K562 (cell line): Measurements from ENCODE around the gene PLIN5. TPM values are rescaled to one million over a fixed set of nuclear protein-coding genes. Genes with fewer than 3 reads are reported as not detected.
A peak's percentile ranks its signal among the peaks of the same experiment; 100 is the strongest.

Source experiments
- HDAC2 ChIP-seq: fragments of 450-650 bp; IDR thresholded peaks from 2 replicates; pipeline ENCODE4 v1.6.1; 2016; ENCODE audit warnings: mild to moderate bottlenecking
- MLLT1 ChIP-seq, 2 experiments: fragments of 450-650 bp; IDR thresholded peaks; 2 replicates each; pipeline ENCODE4 v1.6.1; 2016
- NR4A1 ChIP-seq, 2 experiments: fragments of 250-450 bp in 1 of 2; fragments of 450-650 bp in 1 of 2; sonication (Bioruptor Pico) in 1 of 2; IDR thresholded peaks; 2 replicates each; pipeline versions ENCODE4 v1.4.0 to v1.6.1; 2016 to 2020; ENCODE audit warnings: mild to moderate bottlenecking in 2 of 2, missing compliant biosample characterization in 1 of 2, missing genetic modification characterization in 1 of 2, moderate library complexity in 1 of 2
- POLR2AphosphoS2 ChIP-seq: IDR thresholded peaks from 2 replicates; pipeline ENCODE4 v1.6.1; 2012; ENCODE audit warnings: low read length, improper control_type of control experiment
- ZNF174 ChIP-seq: fragments of 250-450 bp; sonication (Bioruptor Pico); IDR thresholded peaks from 2 replicates; pipeline ENCODE4 v1.4.0; 2020; ENCODE audit warnings: mild to moderate bottlenecking
- polyA plus RNA-seq, 8 experiments: library from polyadenylated mRNA; depleted of rRNA in 4 of 8; stranded (reverse) in 5 of 8; unstranded in 3 of 8; fragments of >200 nt; fragmentation: Nextera tagmentation in 2 of 8; fragmentation: Illumina TruSeq in 1 of 8; extraction: Ambion mirVana in 2 of 8; extraction: Trizol in 1 of 8; gene quantifications; 2 replicates each; pipeline versions ENCODE4 v1.2.1 to v1.2.3, GENCODE V29; 2011 to 2014; ENCODE audit warnings: inconsistent platforms in 1 of 8, missing spikeins in 1 of 8
- total RNA-seq, 7 experiments: library from RNA; depleted of rRNA in 6 of 7; stranded (reverse); fragments of >200 nt in 6 of 7; fragmentation: Illumina TruSeq in 2 of 7; extraction: Trizol in 2 of 7; gene quantifications; 2 replicates each; pipeline versions ENCODE4 v1.2.1 to v1.2.3, GENCODE V29; 2011 to 2021; ENCODE audit warnings: low replicate concordance in 1 of 7
- TF ChIP-seq, protein P1 (sequence below): fragments of 200-600 bp; sonication (generic); IDR thresholded peaks from one replicate; pipeline ENCODE4 v1.6.1; 2012; ENCODE audit warnings: mild to moderate bottlenecking, low read depth, low read length, inconsistent platforms
- TF ChIP-seq, protein P2 (sequence below), 2 experiments: fragments of 450-650 bp; IDR thresholded peaks; 2 replicates each; pipeline ENCODE4 v1.6.1; 2018; ENCODE audit warnings: mild to moderate bottlenecking in 2 of 2, low read depth in 1 of 2; ENCODE audit not compliant: partially characterized antibody in 2 of 2

PLIN5 gene
- total and polyA plus RNA-seq, 9 of the 15 experiments (the other 6 are each of a cell fraction or from before 2014, with no cell fraction given): 0.04 to 1.3 (median 0.50) TPM

- TF ChIP-seq, protein P1, sequence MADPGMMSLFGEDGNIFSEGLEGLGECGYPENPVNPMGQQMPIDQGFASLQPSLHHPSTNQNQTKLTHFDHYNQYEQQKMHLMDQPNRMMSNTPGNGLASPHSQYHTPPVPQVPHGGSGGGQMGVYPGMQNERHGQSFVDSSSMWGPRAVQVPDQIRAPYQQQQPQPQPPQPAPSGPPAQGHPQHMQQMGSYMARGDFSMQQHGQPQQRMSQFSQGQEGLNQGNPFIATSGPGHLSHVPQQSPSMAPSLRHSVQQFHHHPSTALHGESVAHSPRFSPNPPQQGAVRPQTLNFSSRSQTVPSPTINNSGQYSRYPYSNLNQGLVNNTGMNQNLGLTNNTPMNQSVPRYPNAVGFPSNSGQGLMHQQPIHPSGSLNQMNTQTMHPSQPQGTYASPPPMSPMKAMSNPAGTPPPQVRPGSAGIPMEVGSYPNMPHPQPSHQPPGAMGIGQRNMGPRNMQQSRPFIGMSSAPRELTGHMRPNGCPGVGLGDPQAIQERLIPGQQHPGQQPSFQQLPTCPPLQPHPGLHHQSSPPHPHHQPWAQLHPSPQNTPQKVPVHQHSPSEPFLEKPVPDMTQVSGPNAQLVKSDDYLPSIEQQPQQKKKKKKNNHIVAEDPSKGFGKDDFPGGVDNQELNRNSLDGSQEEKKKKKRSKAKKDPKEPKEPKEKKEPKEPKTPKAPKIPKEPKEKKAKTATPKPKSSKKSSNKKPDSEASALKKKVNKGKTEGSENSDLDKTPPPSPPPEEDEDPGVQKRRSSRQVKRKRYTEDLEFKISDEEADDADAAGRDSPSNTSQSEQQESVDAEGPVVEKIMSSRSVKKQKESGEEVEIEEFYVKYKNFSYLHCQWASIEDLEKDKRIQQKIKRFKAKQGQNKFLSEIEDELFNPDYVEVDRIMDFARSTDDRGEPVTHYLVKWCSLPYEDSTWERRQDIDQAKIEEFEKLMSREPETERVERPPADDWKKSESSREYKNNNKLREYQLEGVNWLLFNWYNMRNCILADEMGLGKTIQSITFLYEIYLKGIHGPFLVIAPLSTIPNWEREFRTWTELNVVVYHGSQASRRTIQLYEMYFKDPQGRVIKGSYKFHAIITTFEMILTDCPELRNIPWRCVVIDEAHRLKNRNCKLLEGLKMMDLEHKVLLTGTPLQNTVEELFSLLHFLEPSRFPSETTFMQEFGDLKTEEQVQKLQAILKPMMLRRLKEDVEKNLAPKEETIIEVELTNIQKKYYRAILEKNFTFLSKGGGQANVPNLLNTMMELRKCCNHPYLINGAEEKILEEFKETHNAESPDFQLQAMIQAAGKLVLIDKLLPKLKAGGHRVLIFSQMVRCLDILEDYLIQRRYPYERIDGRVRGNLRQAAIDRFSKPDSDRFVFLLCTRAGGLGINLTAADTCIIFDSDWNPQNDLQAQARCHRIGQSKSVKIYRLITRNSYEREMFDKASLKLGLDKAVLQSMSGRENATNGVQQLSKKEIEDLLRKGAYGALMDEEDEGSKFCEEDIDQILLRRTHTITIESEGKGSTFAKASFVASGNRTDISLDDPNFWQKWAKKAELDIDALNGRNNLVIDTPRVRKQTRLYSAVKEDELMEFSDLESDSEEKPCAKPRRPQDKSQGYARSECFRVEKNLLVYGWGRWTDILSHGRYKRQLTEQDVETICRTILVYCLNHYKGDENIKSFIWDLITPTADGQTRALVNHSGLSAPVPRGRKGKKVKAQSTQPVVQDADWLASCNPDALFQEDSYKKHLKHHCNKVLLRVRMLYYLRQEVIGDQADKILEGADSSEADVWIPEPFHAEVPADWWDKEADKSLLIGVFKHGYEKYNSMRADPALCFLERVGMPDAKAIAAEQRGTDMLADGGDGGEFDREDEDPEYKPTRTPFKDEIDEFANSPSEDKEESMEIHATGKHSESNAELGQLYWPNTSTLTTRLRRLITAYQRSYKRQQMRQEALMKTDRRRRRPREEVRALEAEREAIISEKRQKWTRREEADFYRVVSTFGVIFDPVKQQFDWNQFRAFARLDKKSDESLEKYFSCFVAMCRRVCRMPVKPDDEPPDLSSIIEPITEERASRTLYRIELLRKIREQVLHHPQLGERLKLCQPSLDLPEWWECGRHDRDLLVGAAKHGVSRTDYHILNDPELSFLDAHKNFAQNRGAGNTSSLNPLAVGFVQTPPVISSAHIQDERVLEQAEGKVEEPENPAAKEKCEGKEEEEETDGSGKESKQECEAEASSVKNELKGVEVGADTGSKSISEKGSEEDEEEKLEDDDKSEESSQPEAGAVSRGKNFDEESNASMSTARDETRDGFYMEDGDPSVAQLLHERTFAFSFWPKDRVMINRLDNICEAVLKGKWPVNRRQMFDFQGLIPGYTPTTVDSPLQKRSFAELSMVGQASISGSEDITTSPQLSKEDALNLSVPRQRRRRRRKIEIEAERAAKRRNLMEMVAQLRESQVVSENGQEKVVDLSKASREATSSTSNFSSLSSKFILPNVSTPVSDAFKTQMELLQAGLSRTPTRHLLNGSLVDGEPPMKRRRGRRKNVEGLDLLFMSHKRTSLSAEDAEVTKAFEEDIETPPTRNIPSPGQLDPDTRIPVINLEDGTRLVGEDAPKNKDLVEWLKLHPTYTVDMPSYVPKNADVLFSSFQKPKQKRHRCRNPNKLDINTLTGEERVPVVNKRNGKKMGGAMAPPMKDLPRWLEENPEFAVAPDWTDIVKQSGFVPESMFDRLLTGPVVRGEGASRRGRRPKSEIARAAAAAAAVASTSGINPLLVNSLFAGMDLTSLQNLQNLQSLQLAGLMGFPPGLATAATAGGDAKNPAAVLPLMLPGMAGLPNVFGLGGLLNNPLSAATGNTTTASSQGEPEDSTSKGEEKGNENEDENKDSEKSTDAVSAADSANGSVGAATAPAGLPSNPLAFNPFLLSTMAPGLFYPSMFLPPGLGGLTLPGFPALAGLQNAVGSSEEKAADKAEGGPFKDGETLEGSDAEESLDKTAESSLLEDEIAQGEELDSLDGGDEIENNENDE: no peak
- TF ChIP-seq MLLT1 (IDR thresholded peaks at IDR 0.05): 0 out of 4 replicates have a peak, but pooled peaks of 1 of the 2 experiments have one; percentile 9
- TF ChIP-seq ZNF174 (CRISPR knock-in tag): no peak
- TF ChIP-seq, protein P2, sequence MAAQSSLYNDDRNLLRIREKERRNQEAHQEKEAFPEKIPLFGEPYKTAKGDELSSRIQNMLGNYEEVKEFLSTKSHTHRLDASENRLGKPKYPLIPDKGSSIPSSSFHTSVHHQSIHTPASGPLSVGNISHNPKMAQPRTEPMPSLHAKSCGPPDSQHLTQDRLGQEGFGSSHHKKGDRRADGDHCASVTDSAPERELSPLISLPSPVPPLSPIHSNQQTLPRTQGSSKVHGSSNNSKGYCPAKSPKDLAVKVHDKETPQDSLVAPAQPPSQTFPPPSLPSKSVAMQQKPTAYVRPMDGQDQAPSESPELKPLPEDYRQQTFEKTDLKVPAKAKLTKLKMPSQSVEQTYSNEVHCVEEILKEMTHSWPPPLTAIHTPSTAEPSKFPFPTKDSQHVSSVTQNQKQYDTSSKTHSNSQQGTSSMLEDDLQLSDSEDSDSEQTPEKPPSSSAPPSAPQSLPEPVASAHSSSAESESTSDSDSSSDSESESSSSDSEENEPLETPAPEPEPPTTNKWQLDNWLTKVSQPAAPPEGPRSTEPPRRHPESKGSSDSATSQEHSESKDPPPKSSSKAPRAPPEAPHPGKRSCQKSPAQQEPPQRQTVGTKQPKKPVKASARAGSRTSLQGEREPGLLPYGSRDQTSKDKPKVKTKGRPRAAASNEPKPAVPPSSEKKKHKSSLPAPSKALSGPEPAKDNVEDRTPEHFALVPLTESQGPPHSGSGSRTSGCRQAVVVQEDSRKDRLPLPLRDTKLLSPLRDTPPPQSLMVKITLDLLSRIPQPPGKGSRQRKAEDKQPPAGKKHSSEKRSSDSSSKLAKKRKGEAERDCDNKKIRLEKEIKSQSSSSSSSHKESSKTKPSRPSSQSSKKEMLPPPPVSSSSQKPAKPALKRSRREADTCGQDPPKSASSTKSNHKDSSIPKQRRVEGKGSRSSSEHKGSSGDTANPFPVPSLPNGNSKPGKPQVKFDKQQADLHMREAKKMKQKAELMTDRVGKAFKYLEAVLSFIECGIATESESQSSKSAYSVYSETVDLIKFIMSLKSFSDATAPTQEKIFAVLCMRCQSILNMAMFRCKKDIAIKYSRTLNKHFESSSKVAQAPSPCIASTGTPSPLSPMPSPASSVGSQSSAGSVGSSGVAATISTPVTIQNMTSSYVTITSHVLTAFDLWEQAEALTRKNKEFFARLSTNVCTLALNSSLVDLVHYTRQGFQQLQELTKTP (IDR thresholded peaks at IDR 0.05; ENCODE audit: low read depth in 1 of 2, partially characterized antibody in 2 of 2): no peak
- TF ChIP-seq HDAC2: peak; percentile 98
- TF ChIP-seq POLR2AphosphoS2: no peak
- no peak for TF ChIP-seq NR4A1 (CRISPR knock-in tag; IDR thresholded peaks at IDR 0.05)
- TF ChIP-seq NR4A1 (tag; IDR thresholded peaks at IDR 0.05): peak; percentile 32; the same call in 1 of the 2 replicates
These were observed 20.9 kb upstream of the PLIN5 start (continued) for GRCh38 chr19:4555657-4556561.
